K562 (cell line): ENCODE results near the gene TMED5. TPM values are rescaled to one million over a fixed set of nuclear protein-coding genes. Genes with fewer than 3 reads are reported as not detected.

Source experiments
- ATAC-seq: fragments of 200-7000 bp; cut with Tn5 transposase; 3 replicates; pipeline ENCODE4 v1.9.1; 2020; ENCODE audit warnings: moderate library complexity
- BruUV-seq: library from RNA; stranded (reverse); fragments of 400-500 nt; replicated peaks from 2 replicates; lab custom pipeline; 2021; lab: Mats Ljungman, UMichigan
- CTCF ChIA-PET: fragments of 300-600 bp; formaldehyde crosslinking; extraction: SDS; loops from one replicate; lab custom pipeline; 2021; ENCODE audit warnings: low intra/inter-chr PET ratio; lab: Yijun Ruan, JAX
- POLR2A ChIA-PET: fragments of 300-600, 350-650 bp; sonication (Branson Sonifier 250); formaldehyde crosslinking; extraction: SDS; loops from one replicate; lab custom pipeline; 2021; ENCODE audit warnings: antibody characterized with exemption, inconsistent platforms; lab: Yijun Ruan, JAX
- DNase-seq, 4 experiments: peaks; one replicate each; pipeline versions ENCODE4 v3.0.0 to v3.0.0-alpha.2; 2011 to 2018; ENCODE audit warnings: low spot score in 3 of 4, mixed read lengths in 3 of 4; ENCODE audit errors: extremely low read depth in 1 of 4
- FAIRE-seq: peaks from 2 replicates; lab custom pipeline; 2011; peaks lifted over from hg19 to GRCh38; lab: Jason Lieb, UNC
- H2AFZ ChIP-seq: 2 replicates; pipeline ENCODE4 v1.6.0; 2011; ENCODE audit warnings: low read depth, low read length, control low read depth, inconsistent platforms
- H3K27ac ChIP-seq: fragments of 200-600 bp; 3 replicates; pipeline ENCODE4 v1.8.0; 2011; ENCODE audit warnings: low read depth, mild to moderate bottlenecking, control low read depth, inconsistent platforms, low read length, moderate library complexity, mixed read lengths; ENCODE audit errors: extremely low read depth
- H3K27me3 ChIP-seq, 2 experiments: fragments of 300-600 bp in 1 of 2; 2 replicates in 1 of 2; 3 replicates in 1 of 2; pipeline versions ENCODE4 v1.6.0 to v1.8.0; 2011; ENCODE audit warnings: inconsistent platforms in 2 of 2, low read length in 2 of 2, mild to moderate bottlenecking in 1 of 2, mixed read lengths in 1 of 2, moderate library complexity in 1 of 2; ENCODE audit not compliant: control insufficient read depth in 2 of 2, insufficient read depth in 2 of 2
- H3K36me3 ChIP-seq: fragments of 300-600 bp; 3 replicates; pipeline ENCODE4 v1.8.0; 2011; ENCODE audit warnings: mild to moderate bottlenecking, low read length, inconsistent platforms; ENCODE audit not compliant: control insufficient read depth, insufficient read depth
- H3K4me1 ChIP-seq, 2 experiments: fragments of 200-600 bp in 1 of 2; replicated peaks in 1 of 2; 2 replicates in 1 of 2; 3 replicates in 1 of 2; pipeline versions ENCODE4 v1.5.1 to v1.8.0; 2011; ENCODE audit warnings: inconsistent platforms in 2 of 2, low read length in 2 of 2, mild to moderate bottlenecking in 1 of 2, mixed read lengths in 1 of 2, moderate library complexity in 1 of 2; ENCODE audit not compliant: control insufficient read depth in 2 of 2, insufficient read depth in 2 of 2
- H3K4me2 ChIP-seq: 2 replicates; pipeline ENCODE4 v1.6.1; 2011; ENCODE audit warnings: low read length, control low read depth, inconsistent platforms, mixed read lengths; ENCODE audit not compliant: insufficient read depth
- H3K4me3 ChIP-seq: fragments of 200-600 bp; sonication (generic), shearing (Covaris generic); 2 replicates; pipeline ENCODE4 v1.5.1; 2016; ENCODE audit warnings: control low read depth, inconsistent platforms
- H3K79me2 ChIP-seq: fragments of 200-600 bp; 3 replicates; pipeline ENCODE4 v1.8.0; 2011; ENCODE audit warnings: low read length, inconsistent platforms; ENCODE audit not compliant: control insufficient read depth, insufficient read depth
- H3K9ac ChIP-seq, 2 experiments: 2 replicates each; pipeline versions ENCODE4 v1.6.0 to v1.6.1; 2011; ENCODE audit warnings: low read depth in 2 of 2, low read length in 2 of 2, control low read depth in 1 of 2, inconsistent platforms in 1 of 2, mild to moderate bottlenecking in 1 of 2, mixed read lengths in 1 of 2; ENCODE audit not compliant: insufficient read depth in 1 of 2
- H3K9me1 ChIP-seq: one replicate; pipeline ENCODE4 v1.6.0; 2011; ENCODE audit warnings: inconsistent platforms, mild to moderate bottlenecking, low read length, moderate library complexity; ENCODE audit not compliant: control insufficient read depth, insufficient read depth
- H3K9me3 ChIP-seq: replicated peaks from 2 replicates; pipeline ENCODE4 v1.5.1; 2011; ENCODE audit warnings: low read depth, low read length, inconsistent platforms; ENCODE audit not compliant: control insufficient read depth, insufficient read depth
- H4K20me1 ChIP-seq: replicated peaks from 2 replicates; pipeline ENCODE4 v1.6.1; 2011; ENCODE audit warnings: low read length, inconsistent platforms, mixed read lengths; ENCODE audit not compliant: control insufficient read depth, insufficient read depth
- ETS1 ChIP-seq: conservative IDR thresholded peaks from 2 replicates; pipeline ENCODE4 v1.6.1; 2011; ENCODE audit warnings: low read depth, mild to moderate bottlenecking, low read length; ENCODE audit not compliant: control insufficient read depth
- GABPB2 ChIP-seq: fragments of 250-450 bp; sonication (Bioruptor Pico); conservative IDR thresholded peaks from 2 replicates; pipeline ENCODE4 v1.5.1; 2021; ENCODE audit warnings: mild to moderate bottlenecking
- HMGXB4 ChIP-seq: sonication (generic); formaldehyde crosslinking; IDR thresholded peaks from 2 replicates; pipeline ENCODE4 v1.8.1; 2023; ENCODE audit warnings: mild to moderate bottlenecking, missing genetic modification reagents
- KAT2B ChIP-seq: IDR thresholded peaks from one replicate; pipeline ENCODE4 v1.6.1; 2012; ENCODE audit warnings: low read depth, mild to moderate bottlenecking, control low read depth, inconsistent platforms, low read length, moderate library complexity
- NCOR1 ChIP-seq: fragments of 450-650 bp; IDR thresholded peaks from 2 replicates; pipeline ENCODE4 v1.6.1; 2016; ENCODE audit warnings: mild to moderate bottlenecking, moderate library complexity
- NR1H2 ChIP-seq: sonication (generic); formaldehyde crosslinking; IDR thresholded peaks from 2 replicates; pipeline ENCODE4 v1.4.0; 2020; ENCODE audit warnings: mild to moderate bottlenecking, missing genetic modification reagents
- NUFIP1 ChIP-seq: fragments of 450-650 bp; IDR thresholded peaks from 2 replicates; pipeline ENCODE4 v1.6.1; 2018; ENCODE audit not compliant: partially characterized antibody
- SIRT6 ChIP-seq: IDR thresholded peaks from one replicate; pipeline ENCODE4 v1.6.1; 2012; ENCODE audit warnings: low read depth, mild to moderate bottlenecking, control low read depth, inconsistent platforms, low read length, moderate library complexity
- SP1 ChIP-seq: sonication (generic); formaldehyde crosslinking; IDR thresholded peaks from 2 replicates; pipeline ENCODE4 v1.8.1; 2022; ENCODE audit warnings: mild to moderate bottlenecking, missing genetic modification reagents
- ZNF121 ChIP-seq: sonication (generic); formaldehyde crosslinking; conservative IDR thresholded peaks from 2 replicates; pipeline ENCODE4 v1.8.0; 2022; ENCODE audit warnings: missing genetic modification reagents
- ZNF175 ChIP-seq: fragments of 200-800 bp; sonication (Bioruptor generic); IDR thresholded peaks from 2 replicates; pipeline ENCODE4 v1.6.1; 2016; ENCODE audit warnings: low read depth, mild to moderate bottlenecking, missing genetic modification characterization, missing compliant biosample characterization
- ZNF445 ChIP-seq: fragments of 250-450 bp; sonication (Bioruptor Pico); IDR thresholded peaks from 2 replicates; pipeline ENCODE4 v1.4.0; 2020; ENCODE audit warnings: low read depth, mild to moderate bottlenecking, moderate library complexity
- ZNF668 ChIP-seq: fragments of 250-450 bp; sonication (Bioruptor Pico); IDR thresholded peaks from 2 replicates; pipeline ENCODE4 v1.8.0; 2022; ENCODE audit warnings: mild to moderate bottlenecking, inconsistent platforms
- ZSCAN29 ChIP-seq: fragments of 450-650 bp; IDR thresholded peaks from 2 replicates; pipeline ENCODE4 v1.6.1; 2017
- WGBS: fragments of 100-300 bp; shearing (Covaris generic); methylation state at CpG from one replicate; pipeline ENCODE4 v1.1.6; 2016; ENCODE audit warnings: low coverage, mixed read lengths; ENCODE audit not compliant: insufficient coverage; ENCODE audit errors: missing lambda C conversion rate; 5-methylcytosine and 5-hydroxymethylcytosine counted together
- in situ Hi-C: fragments of 300-500 bp; cut with MboI; formaldehyde crosslinking; loops from 4 replicates; pipeline ENCODE4 v1.15.0; 2018; ENCODE audit warnings: inconsistent platforms, mixed read lengths
- intact Hi-C: fragments of 100-400 bp; cut with micrococcal nuclease; formaldehyde crosslinking; loops from 2 replicates; pipeline ENCODE4 v1.14.2; 2022
- polyA plus RNA-seq, 8 experiments: library from polyadenylated mRNA; depleted of rRNA in 4 of 8; stranded (reverse) in 5 of 8; unstranded in 3 of 8; fragments of >200 nt; fragmentation: Nextera tagmentation in 2 of 8; fragmentation: Illumina TruSeq in 1 of 8; extraction: Ambion mirVana in 2 of 8; extraction: Trizol in 1 of 8; gene quantifications; 2 replicates each; pipeline versions ENCODE4 v1.2.1 to v1.2.3, GENCODE V29; 2011 to 2014; ENCODE audit warnings: inconsistent platforms in 1 of 8, missing spikeins in 1 of 8
- total RNA-seq, 7 experiments: library from RNA; depleted of rRNA in 6 of 7; stranded (reverse); fragments of >200 nt in 6 of 7; fragmentation: Illumina TruSeq in 2 of 7; extraction: Trizol in 2 of 7; gene quantifications; 2 replicates each; pipeline versions ENCODE4 v1.2.1 to v1.2.3, GENCODE V29; 2011 to 2021; ENCODE audit warnings: low replicate concordance in 1 of 7

TMED5 gene
- total and polyA plus RNA-seq, 9 of the 15 experiments (the other 6 are each of a cell fraction or from before 2014, with no cell fraction given) = 28.7 to 83.7 (median 67.2) TPM

- FAIRE-seq (no peak), ATAC-seq (no peak), DNase-seq (no peak)
- in situ Hi-C loops = no loop called here
- no peaks in the 10 kb centered on the region for H3K9me1 ChIP-seq
- H3K27ac ChIP-seq = no peak overlapping the region
- H3K4me3 ChIP-seq = no peak overlapping the region
- intact Hi-C loops = no loop called here
- no peaks in the 10 kb centered on the region for H3K4me1 ChIP-seq
- H3K9ac ChIP-seq = no peak overlapping the region
- no peaks in the 10 kb centered on the region for H3K27me3 ChIP-seq
- no peak overlapping the region for H2AFZ ChIP-seq
- H3K36me3 ChIP-seq = peaks cover 46% of the 10 kb centered on the region
- H3K4me2 ChIP-seq = no peak overlapping the region
- peaks cover 96% of the 10 kb centered on the region for H3K79me2 ChIP-seq
- WGBS = 83% methylated on average over 4 of the region's 4 CpGs
- ChIA-PET POLR2A (interaction anchor here (0.7 to 1.8 kb wide), 2 partner anchors 9 to 23 kb away, joined by 3 to 4 read pairs; no protein-coding TSS in a partner anchor), CTCF (no interaction called here)
- BruUV-seq = no TSS peak
- H4K20me1 ChIP-seq = peaks cover 12% of the 10 kb centered on the region
- no peak for TF ChIP-seq GABPB2
- TF ChIP-seq NR1H2 (CRISPR knock-in tag) = no peak
- TF ChIP-seq SIRT6 = no peak
- no peak for TF ChIP-seq ZNF445 (CRISPR knock-in tag)
- no peak for TF ChIP-seq ZNF668 (CRISPR knock-in tag)
- no peak for TF ChIP-seq HMGXB4 (CRISPR knock-in tag)
- TF ChIP-seq ZSCAN29 = no peak
- TF ChIP-seq ZNF121 (CRISPR knock-in tag) = no peak
- no peak for TF ChIP-seq ZNF175 (CRISPR knock-in tag)
- TF ChIP-seq NCOR1 = no peak
- TF ChIP-seq KAT2B = no peak
- TF ChIP-seq SP1 = no peak
- TF ChIP-seq NUFIP1 = no peak
- TF ChIP-seq ETS1 = no peak
- H3K9me3 ChIP-seq = peaks cover 3% of the 10 kb centered on the region
Measured at GRCh38 chr1:93102142-93102541, 78.1 kb downstream of the TMED5 start.
